Measurements from ENCODE around the gene SUPT5H. TPM values are rescaled to one million over a fixed set of nuclear protein-coding genes. Genes with fewer than 3 reads are reported as not detected.

SUPT5H gene
- total and polyA plus RNA-seq, 10 of the 15 experiments (the other 5 are each of a cell fraction or from before 2014, with no cell fraction given), result 27.2 to 194 (median 83.6) TPM

- TF ChIP-seq RBBP5 (conservative IDR thresholded peaks at IDR 0.05), result no peak
- peak; percentile 70 for TF ChIP-seq BMI1 (IDR thresholded peaks at IDR 0.05; ENCODE audit: borderline replicate concordance)
- peak; percentile 96 for TF ChIP-seq GATAD2B (conservative IDR thresholded peaks at IDR 0.05; ENCODE audit: low read depth)
- no peak; a peak in 1 of 3 replicates for TF ChIP-seq EGR1 (IDR thresholded peaks at IDR 0.05; ENCODE audit: borderline replicate concordance in 1 of 2, low read depth in 2 of 2, low read length in 2 of 2)
- peak; percentile 86; the same call in 1 of the 2 replicates for TF ChIP-seq YBX1 (IDR thresholded peaks at IDR 0.05)
- TF ChIP-seq RELB (IDR thresholded peaks at IDR 0.05; ENCODE audit: low read depth), result peak; percentile 98
- TF ChIP-seq RFX5 (IDR thresholded peaks at IDR 0.05; ENCODE audit: low read depth, low read length), result no peak
- no peak for TF ChIP-seq MEF2A (IDR thresholded peaks at IDR 0.05; ENCODE audit: insufficient read depth, low read depth, low read length)
- no peak for TF ChIP-seq CTCF (IDR thresholded peaks at IDR 0.05 in 2 of 3, conservative IDR thresholded peaks at IDR 0.05 in 1 of 3; ENCODE audit: control insufficient read depth in 2 of 3, extremely low read depth in 1 of 3, insufficient read depth in 1 of 3, low read depth in 3 of 3, low read length in 3 of 3)
- TF ChIP-seq LARP7 (IDR thresholded peaks at IDR 0.05), result peak; percentile 81
- no peak; the same call in none of the 2 replicates for TF ChIP-seq POLR2AphosphoS2 (IDR thresholded peaks at IDR 0.05; ENCODE audit: low read depth, low read length)
- TF ChIP-seq RAD51 (IDR thresholded peaks at IDR 0.05), result no peak
- peak; percentile 42; the same call in 1 of the 2 replicates for TF ChIP-seq NFYB (IDR thresholded peaks at IDR 0.05; ENCODE audit: insufficient read depth, low read depth, low read length)
- peak; percentile 98 for TF ChIP-seq BACH1 (IDR thresholded peaks at IDR 0.05; ENCODE audit: borderline replicate concordance)
- TF ChIP-seq PAX8 (IDR thresholded peaks at IDR 0.05), result no peak
- peak; percentile 64; the same call in 1 of the 2 replicates for TF ChIP-seq BCL11A (IDR thresholded peaks at IDR 0.05; ENCODE audit: low read depth, low read length)
- TF ChIP-seq SRF (IDR thresholded peaks at IDR 0.05; ENCODE audit: low read depth in 2 of 2, low read length in 2 of 2), result peak; percentile 93
- no peak for TF ChIP-seq KAT2A (conservative IDR thresholded peaks at IDR 0.05; ENCODE audit: control insufficient read depth, low read depth, low read length)
- no peak for TF ChIP-seq CEBPZ (IDR thresholded peaks at IDR 0.05; ENCODE audit: low read depth, low read length)
- no peak for TF ChIP-seq PML (IDR thresholded peaks at IDR 0.05; ENCODE audit: low read length)
- no peak for TF ChIP-seq MYC (IDR thresholded peaks at IDR 0.05; ENCODE audit: insufficient read depth, insufficient read length, insufficient replicate concordance, low read length, severe bottlenecking)
Measured at GRCh38 chr19:39410017-39410830, 35.2 kb upstream of the SUPT5H start (continued).

Measured in GM12878 (cell line).